22Rv1 (cell line): ENCODE data around the gene TBC1D1.

ENCODE experiments used
- H3K27ac ChIP-seq: fragments of 450-650 bp; 2 replicates; pipeline ENCODE4 v1.5.1; 2017
- CTCF ChIP-seq: fragments of 450-650 bp; IDR thresholded peaks from 2 replicates; pipeline ENCODE4 v1.5.1; 2017; ENCODE audit warnings: mild to moderate bottlenecking
- ZFX ChIP-seq: fragments of 450-650 bp; IDR thresholded peaks from 2 replicates; pipeline ENCODE4 v1.6.1; 2017; ENCODE audit warnings: antibody characterized with exemption, borderline replicate concordance

The TBC1D1 gene

DNA sequence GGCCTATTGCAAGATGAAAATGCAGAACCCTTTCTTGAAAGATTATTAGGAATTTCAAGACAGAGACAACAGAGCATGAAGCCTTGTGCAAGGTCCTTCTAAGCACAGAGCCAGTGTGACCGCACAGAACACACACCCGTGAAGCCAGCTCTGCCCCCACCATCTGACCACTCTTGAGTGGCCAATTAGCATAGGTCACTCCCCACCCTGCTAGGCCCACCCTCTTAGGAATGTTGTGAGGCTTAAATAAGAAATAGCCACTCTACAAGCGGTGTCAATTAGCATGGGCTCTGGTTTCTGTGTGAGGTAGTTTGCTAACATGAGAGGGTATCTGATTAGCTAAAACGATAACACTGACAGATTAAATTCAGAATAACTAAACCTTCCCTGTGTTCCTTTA lies 222.2 kb downstream of the TBC1D1 start:
- no peak overlapping the region for H3K27ac ChIP-seq
- TF ChIP-seq ZFX: no peak
- TF ChIP-seq CTCF: no peak

DNA sequence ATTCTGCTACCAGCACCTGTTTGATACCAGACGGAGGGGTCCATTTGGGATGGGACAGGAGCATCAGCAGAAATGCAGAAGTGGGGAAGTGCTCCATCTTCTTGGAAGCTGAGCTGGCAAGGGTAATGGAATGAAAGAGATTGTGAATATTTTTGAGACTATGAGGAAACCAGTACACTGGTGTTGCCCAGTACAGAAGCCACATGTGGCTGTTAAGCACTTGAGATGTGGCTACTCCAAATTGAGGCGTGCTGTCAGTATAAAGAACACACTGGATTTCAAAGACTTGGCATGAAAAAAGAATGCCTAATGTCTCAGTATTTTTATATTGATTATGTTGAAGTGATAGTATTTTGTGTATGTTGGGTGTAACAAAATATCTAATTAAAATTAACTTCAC lies 222.7 kb downstream of the TBC1D1 start:
- TF ChIP-seq CTCF (no peak), ZFX (no peak)
- no peak overlapping the region for H3K27ac ChIP-seq

DNA sequence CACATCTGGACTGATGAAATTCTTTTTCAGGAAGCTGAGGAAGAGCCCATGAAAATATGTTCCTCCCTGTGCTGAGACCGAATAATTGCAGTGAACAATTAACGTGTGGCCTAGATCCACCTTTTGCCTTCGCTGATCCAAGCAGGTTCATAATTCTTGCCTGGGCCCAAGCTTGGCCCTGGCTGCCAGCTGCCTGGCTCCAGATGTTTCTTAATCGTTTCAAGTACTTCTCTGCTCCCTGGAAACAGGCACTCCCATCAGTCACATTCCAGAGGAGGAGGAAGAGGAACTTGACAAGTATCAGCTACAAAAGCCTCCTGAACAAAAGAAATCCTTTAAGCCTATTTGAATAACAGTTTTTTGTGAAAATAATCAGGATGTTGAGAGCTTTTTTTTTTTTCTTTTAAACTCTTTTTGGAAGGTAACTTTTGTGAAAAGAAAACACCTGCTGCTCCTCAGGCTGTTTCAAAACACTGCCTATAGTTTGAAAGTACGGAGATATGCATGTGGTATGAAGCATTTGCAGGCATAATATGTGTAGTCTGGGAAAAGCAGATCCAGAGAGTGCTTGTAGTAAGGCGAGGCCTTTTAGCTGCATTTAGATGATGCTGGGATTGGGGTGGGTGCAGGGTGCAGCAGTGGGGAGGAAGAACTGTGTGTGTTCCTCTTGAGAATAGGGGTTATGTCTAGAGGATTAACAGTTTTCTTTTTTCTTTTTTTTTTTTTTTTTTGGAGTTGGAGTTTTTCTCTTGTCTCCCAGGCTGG lies 223.7 kb downstream of the TBC1D1 start:
- H3K27ac ChIP-seq: no peak overlapping the region
- TF ChIP-seq ZFX (no peak), CTCF (no peak)

DNA sequence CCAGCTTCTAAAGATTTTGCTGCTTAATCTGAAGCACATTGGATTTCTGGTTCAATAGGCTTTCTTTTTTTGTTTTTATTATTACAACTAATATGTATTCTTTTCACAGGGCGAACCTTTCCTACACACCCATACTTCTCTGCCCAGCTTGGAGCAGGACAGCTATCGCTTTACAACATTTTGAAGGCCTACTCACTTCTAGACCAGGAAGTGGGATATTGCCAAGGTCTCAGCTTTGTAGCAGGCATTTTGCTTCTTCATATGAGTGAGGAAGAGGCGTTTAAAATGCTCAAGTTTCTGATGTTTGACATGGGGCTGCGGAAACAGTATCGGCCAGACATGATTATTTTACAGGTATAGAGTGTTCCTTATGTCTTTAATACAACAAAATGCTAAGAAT lies 224.7 kb downstream of the TBC1D1 start:
- no peak for TF ChIP-seq ZFX
- TF ChIP-seq CTCF: no peak
- H3K27ac ChIP-seq: no peak overlapping the region

GRCh38 chr4:38117591-38117990 lies 226.7 kb downstream of the TBC1D1 start:
- TF ChIP-seq CTCF (no peak), ZFX (no peak)
- no peak overlapping the region for H3K27ac ChIP-seq

GRCh38 chr4:38119668-38120385 lies 228.9 kb downstream of the TBC1D1 start:
- no peak overlapping the region for H3K27ac ChIP-seq
- no peak for TF ChIP-seq CTCF
- no peak for TF ChIP-seq ZFX

GRCh38 chr4:38120772-38121171 lies 229.9 kb downstream of the TBC1D1 start:
- TF ChIP-seq ZFX: no peak
- no peak for TF ChIP-seq CTCF
- H3K27ac ChIP-seq: no peak overlapping the region
